IPS-18c (cell line): Measurements from ENCODE around the gene STK17B.
A peak's percentile ranks its signal among the peaks of the same experiment; 100 is the strongest.

ENCODE experiments used
- H3K4me3 ChIP-seq: 2 replicates; pipeline ENCODE4 v1.7.0; 2013; ENCODE audit warnings: low read depth, mild to moderate bottlenecking, low read length, moderate library complexity; ENCODE audit not compliant: insufficient read depth
- H3K9me3 ChIP-seq: one replicate; pipeline ENCODE4 v1.6.1; 2013; ENCODE audit warnings: mild to moderate bottlenecking, low read length, moderate library complexity; ENCODE audit not compliant: control insufficient read depth, insufficient read depth

STK17B gene

DNA sequence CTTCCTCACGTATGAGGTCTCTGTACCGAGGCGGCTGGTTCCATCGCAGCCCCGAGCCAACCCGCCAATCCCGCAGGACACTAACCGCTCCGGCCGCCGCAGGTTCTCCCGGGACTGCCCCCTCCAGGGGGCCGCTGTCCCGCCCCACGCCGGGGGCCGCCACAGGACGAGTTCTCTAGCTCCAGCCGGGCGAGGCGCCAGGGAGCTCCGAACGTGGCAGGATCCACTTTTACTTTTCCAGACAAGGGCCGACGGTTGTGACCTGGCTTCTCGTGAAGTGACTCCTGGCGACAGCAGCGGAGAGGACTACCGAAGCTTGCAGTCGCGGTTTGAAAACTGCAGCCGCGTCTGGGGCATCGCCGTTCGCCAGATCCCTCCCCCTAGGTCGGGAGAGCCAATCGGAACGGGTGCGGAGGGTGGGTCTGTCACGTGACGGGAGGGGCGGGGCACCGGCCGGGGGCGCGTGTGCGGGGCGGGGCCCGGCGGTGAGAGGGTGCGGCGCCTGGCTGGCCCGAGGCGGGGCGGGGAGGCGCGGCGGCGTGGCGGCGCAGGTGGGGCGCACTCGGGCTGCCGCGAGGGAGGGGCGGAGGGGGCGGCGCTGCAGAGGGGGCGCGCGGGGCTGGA lies at the start of gene STK17B:
TSS of gene STK17B (minus strand) at position 331 of the 624 bp plus-strand sequence. CDS start 8,195 bp downstream, outside the sequence.
- Histone ChIP-seq H3K4me3 (peak within 1 kb of the TSS; percentile 91), H3K9me3 (no peaks in the 10 kb centered on the region)

DNA sequence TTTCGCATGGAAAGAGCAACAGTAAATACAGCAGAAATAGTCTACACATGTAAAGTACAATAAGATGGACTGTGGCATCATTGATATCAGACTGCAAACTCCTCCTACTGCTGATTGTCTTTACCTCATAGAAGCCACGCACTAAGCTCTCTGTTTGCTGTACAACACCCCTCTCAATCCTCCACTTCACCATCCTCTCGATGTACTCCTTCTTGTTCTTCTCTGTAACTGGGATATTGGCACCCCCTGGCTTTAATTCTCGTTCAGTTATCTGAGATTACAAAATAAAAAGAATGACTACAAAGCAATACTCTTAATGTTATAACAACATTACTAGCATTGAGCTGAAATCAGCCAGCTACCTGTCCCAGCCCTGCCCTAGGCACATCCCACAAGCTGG lies 49.3 kb upstream of the STK17B start:
- no peaks in the 10 kb centered on the region for H3K9me3 ChIP-seq
- no peak overlapping the region for H3K4me3 ChIP-seq

DNA sequence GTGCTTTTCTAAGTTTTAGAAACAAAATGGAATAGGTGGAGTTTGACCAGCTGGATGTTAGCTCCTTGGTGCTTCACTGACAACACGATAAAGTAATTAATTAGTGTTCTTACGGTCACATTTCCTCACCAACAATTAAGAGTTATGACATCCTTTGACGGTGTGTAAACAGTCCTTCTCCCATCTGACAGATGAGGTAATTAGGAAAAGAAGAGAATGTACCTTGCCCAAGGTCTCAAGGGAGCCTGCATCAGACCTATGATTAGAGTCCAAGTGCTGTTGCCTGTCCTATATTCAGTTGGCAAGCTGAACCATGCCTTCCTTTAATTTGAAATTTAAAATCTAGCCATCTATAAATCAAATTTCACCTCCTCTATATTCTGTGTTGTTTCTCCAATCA lies 48.3 kb upstream of the STK17B start:
- H3K9me3 ChIP-seq: no peaks in the 10 kb centered on the region
- no peak overlapping the region for H3K4me3 ChIP-seq

DNA sequence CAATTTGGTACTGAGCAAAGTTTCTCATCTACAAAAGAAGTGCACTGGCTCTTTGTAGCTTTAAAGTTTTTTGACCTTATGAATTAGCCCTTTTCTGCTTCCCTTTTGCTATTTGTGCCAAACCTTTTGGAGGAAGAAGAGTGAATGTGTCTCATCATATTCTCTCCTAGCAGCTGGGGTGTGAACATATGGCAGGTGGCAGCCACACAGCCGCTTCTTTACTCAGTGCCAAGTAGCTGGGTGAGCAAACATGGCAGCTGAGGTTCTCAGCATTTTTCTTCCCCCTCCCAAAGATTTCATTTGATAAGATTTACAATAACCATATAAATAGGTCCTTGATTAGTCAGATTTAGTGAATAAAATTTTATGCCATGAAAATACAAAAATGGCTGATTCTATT lies 46.7 kb upstream of the STK17B start:
- Histone ChIP-seq H3K4me3 (no peak overlapping the region), H3K9me3 (no peaks in the 10 kb centered on the region)

DNA sequence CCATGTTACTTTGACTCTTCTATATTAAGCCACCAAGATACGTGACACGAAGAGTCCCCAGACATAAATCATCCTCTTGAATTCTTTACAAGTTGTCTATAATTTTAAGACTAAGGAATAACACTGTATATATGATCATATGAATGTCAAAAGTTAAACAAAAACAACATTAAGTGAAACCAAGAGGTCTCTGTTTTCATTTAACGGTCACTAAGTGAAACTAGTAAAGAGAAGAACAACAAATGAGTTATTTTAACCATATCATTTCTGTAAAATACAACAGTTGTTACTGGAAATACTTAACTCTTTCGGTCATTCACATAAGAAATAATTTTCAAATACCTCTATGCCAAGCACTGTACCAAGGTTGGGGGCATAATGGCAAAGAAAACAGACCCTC lies 45.7 kb upstream of the STK17B start:
- Histone ChIP-seq H3K4me3 (no peak overlapping the region), H3K9me3 (no peaks in the 10 kb centered on the region)

DNA sequence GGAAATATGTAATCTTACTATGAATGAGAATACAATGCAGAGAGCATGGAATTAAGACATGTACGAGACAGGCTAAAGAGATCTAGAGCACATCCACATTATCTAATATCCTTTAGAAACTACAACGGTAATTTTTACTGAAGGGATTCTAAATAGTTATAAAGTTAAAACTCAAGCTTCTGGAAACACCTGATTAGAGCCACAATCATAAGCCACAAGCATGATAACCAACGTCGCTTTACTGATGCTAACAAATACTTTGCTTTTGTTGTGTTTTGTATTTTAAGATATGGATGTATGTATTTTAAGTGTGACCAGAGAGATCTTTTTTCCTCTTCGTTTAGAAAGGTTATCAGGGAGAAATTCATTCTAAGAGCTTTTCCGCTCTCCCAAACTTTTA lies 44.0 kb upstream of the STK17B start:
- Histone ChIP-seq H3K9me3 (no peaks in the 10 kb centered on the region), H3K4me3 (no peak overlapping the region)

DNA sequence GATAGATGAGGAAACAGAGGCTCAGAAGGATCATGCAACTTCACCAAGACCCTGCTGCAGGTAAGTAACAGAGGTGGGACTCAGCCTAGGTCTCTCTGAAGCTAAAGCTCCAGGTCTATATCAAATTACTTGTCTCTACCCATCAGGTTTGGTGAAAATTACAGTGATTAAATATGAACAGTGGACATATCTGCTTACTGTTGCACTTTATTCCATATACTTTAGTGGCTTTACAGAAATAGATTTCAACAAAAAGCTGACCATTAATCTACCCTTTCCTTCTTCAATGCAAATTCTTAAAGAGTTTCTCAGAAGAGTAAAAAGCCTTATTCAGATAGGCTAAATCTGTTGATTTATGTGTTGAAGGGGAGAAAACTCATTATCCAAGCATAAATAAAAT lies 42.8 kb upstream of the STK17B start:
- Histone ChIP-seq H3K9me3 (no peaks in the 10 kb centered on the region), H3K4me3 (no peak overlapping the region)

DNA sequence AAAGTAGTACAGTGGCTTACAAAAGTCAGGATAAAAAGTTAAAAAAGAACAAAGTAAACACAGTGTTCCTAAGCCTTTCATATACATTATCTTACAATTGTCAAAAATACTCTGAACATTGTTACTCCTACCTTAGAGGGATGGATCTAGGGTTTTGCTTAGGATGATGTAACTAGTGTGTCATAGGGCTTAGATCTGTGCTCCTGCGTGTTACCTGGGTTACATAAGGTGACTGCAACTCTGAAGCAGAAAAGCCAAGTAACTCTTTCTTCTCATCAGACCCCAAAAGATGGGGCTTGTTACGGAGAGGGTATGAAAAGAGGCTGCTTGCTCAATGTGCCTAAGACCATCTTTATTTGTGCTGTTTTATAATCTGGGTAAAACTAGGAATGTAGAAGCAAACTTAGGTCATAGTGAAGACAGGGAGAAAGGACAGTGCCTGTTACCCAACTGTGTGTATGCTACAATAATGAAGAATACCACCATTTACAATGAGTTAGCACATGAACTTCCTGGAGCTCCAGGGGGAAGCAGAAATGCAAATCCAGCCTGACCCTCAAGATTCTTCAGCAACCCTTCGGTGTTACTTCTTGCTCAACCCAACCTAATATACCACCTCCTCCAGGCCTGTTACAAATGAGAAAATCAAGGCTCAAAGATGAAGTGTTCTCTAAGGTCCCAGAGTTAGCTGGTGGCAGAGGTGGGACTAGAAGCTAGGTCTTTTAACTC lies 42.0 kb upstream of the STK17B start:
- no peaks in the 10 kb centered on the region for H3K9me3 ChIP-seq
- no peak overlapping the region for H3K4me3 ChIP-seq

DNA sequence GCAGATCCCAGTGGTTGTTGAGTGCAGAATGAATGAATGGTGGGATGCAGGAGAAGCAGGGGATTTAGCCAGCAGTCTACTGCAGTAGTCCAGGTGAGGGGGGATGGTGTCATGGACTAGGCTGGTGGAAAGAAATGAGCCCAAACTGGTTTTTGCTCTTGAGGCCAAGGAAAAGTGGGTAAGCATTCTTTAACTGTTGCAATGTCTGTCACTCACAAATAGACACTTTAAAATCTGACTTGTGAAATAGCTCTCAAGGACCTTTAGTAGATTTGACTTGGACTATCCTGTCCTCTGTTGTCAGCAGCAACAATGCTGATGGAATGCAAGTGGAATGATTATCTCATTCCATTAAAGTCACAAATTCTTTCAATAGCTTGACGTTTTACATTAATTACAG lies 37.5 kb upstream of the STK17B start:
- no peaks in the 10 kb centered on the region for H3K9me3 ChIP-seq
- no peak overlapping the region for H3K4me3 ChIP-seq

DNA sequence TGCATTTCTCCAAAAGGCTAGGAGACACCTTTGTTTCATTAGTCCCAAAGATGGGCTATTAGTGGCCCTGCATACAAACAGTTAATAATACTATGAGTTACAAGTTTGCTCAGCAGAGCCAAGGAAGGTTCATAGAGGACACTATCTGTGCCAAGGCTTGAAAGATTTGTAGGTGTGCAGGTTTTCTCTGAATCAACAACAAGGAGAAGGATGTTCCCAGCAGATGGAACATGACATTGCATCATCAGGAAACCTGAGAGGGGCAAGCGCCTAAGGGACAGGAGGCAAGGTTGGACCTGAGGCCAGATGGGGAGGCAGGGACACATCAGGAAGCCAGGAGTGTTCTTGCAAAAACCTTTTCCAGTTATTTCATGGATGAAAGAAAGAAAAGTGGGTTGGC lies 35.4 kb upstream of the STK17B start:
- Histone ChIP-seq H3K9me3 (no peaks in the 10 kb centered on the region), H3K4me3 (no peak overlapping the region)

DNA sequence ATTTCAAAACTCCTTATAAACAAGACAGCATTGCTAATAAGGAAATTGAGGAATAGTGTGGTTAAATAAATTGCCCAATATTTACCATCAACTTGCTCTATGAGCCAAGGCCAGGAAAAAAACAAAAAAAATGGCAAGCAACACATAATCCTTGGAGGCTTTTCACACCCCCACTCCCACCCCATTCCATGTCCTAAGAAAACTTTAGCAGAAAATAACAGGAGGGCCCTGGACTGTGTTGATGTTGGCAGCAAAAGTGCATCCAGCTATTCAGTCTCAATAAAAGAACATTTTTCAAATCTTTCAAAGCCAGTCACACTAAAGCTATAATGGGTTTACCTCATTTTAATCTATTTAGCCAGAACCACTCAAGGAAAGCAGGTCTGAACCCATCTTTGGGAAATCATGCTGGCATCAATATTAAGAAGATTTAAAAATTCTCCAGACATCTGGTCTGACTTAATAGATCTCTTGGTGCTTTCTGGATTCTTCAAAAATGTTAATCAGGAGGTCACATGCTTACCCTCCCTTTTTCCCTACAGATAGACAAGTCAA lies 34.6 kb upstream of the STK17B start:
- no peak overlapping the region for H3K4me3 ChIP-seq
- no peaks in the 10 kb centered on the region for H3K9me3 ChIP-seq

DNA sequence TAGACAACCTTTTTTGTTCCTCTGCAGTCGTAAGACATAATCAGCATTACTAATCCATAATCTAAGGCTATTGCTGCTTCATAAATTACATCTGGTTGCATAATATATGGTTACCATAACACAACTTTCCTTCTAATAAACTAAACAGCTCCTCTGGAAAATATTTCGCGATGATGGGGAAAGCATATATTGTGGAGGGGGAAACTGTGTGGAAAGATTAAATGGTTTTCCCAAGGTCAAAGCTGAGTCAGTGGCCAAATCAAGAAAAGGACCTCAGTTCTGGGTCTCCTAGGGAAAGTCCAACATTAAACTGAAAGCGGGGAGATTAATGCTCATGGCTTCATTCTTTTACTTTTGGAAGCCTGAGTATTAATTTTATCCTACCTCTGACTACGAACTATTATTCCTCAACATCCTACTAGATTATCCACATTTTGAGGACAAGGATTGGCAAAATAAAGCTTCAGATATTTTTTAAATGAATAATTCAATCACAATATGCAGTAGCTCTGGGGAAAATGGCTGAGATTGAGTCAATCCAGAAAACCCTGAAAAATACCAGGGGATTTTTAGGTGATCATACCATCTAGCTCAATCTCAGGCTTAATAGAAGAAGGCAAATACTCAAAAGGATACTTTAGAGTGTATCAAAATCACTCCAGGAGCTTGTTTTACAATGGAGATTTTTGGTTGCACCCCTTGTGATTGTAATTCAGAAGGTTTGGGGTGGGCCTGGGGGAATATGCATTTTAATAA lies 33.8 kb upstream of the STK17B start:
- H3K4me3 ChIP-seq: no peak overlapping the region
- H3K9me3 ChIP-seq: no peaks in the 10 kb centered on the region

DNA sequence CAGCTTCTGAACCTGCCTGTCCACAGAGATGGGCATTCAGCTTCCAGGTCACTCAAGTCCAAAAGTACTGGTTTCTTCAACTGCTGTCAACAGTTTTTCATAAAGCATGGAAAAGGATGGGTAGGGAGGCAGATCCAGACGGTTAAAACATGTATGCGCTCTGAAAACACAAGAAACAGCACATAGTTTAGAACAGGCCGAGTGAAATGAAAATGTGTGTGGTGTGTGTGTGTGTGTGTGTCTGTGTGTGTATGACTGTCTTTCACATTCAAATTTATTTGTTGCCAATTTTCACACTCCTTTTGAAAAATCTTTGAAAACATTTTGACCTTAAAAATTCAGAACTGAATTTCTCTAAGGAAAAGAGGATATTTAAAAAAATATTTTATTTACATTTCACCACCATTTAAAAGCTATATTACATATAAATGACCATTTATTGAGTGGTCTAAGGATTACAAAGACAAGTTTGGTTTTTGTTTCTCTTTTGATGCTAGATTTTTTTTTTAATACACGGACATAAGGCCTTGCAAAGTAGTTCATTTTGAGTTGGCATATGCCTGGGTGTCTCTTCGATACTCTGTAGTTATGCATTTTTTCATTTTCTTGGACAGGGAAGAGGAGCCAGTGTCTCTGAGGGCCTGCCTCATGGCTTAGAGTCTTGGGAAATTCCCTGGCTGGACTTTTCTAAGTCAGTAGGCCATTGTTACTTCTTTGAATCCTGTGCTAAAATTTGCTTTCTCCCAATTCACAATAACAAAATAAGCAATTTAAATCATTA lies 30.0 kb upstream of the STK17B start:
- Histone ChIP-seq H3K9me3 (no peaks in the 10 kb centered on the region), H3K4me3 (no peak overlapping the region)

DNA sequence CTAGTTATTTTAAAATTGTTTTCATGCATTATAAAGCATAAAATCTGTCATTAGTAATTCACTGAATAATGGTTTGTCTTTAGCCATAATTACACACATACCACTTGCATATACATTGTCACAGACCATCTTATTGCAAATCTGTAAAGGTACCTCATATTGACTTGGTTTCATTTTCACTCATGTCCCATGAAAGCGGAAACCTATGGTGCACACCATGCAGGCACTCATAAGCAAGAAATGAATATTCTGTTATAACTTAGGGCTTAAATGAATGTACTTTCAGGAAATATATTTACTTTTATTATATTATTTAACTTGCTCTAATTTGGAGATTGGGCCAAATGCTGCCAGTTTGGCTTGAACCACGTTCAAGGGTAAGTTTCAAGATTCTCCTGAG lies 29.2 kb upstream of the STK17B start:
- Histone ChIP-seq H3K9me3 (no peaks in the 10 kb centered on the region), H3K4me3 (no peak overlapping the region)

DNA sequence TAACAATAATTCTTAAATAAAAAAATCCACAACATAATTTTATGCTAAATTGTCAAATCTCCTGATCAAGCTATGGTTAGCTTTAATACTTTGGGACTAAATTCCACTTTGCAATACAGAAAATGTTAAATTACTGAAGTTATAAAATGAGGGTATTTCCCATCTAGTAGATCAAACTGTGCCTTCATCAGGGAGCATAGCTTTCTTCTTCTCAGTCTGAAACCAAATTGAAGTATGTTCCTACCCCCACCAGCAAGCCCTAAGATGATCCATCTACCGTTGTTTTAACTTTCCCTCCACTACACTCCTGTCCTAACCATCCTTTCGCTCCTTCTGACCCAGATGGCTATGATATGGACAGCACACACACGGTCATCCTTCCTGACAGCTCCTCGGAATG lies 24.4 kb upstream of the STK17B start:
- Histone ChIP-seq H3K9me3 (no peaks in the 10 kb centered on the region), H3K4me3 (no peak overlapping the region)

DNA sequence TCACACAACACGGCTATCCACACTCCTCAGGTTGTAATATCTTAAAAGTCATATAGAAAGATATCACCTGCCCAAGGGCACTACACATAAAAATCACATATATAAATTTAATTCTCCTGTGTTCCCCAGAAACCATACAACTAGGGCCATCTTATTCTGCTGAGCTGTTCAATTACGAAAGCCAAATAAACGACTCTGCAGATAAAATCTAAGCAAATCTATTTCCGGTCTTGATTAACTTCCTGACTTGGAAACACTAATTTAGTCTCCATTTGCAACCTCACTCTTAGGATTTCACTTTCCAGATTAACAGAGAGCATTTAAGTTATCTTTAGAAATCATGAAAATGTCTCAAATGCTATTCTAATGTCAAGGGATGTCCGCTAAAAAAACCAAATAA lies 23.9 kb upstream of the STK17B start:
- H3K4me3 ChIP-seq: no peak overlapping the region
- no peaks in the 10 kb centered on the region for H3K9me3 ChIP-seq

DNA sequence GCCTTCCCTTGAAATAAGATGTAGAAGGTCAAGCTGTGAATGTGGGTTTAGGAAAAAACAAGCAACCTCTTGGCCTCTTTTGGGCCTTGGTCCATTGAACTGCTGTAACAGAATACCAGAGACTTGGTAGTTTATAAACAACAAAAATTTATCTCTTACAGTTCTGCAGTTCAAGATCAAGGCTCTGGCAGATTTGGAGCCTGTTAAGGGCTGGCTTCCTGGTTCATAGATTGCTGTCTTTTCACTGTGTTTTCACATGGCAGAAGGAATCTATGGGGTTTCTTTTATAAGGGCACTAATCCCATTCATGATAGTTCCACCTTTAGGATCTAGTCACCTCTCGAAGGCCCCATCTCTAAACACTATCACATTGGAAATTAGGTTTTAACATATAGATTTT lies 20.2 kb upstream of the STK17B start:
- Histone ChIP-seq H3K9me3 (no peaks in the 10 kb centered on the region), H3K4me3 (no peak overlapping the region)
